OCI-LY3 (cell line): ENCODE data around the gene PTPRN2.

Experiments used
- EZH2phosphoT487 ChIP-seq: fragments of 200-600 bp; shearing (Covaris generic); IDR thresholded peaks from 2 replicates; pipeline ENCODE4 v1.6.1; 2018; ENCODE audit warnings: antibody characterized with exemption, mixed run types, low read depth
- TF ChIP-seq, protein P1 (sequence below): fragments of 200-600, 300-600 bp; sonication (generic); IDR thresholded peaks from 2 replicates; pipeline ENCODE4 v1.5.1; 2014; ENCODE audit warnings: antibody characterized with exemption, low read length, low read depth

DNA sequence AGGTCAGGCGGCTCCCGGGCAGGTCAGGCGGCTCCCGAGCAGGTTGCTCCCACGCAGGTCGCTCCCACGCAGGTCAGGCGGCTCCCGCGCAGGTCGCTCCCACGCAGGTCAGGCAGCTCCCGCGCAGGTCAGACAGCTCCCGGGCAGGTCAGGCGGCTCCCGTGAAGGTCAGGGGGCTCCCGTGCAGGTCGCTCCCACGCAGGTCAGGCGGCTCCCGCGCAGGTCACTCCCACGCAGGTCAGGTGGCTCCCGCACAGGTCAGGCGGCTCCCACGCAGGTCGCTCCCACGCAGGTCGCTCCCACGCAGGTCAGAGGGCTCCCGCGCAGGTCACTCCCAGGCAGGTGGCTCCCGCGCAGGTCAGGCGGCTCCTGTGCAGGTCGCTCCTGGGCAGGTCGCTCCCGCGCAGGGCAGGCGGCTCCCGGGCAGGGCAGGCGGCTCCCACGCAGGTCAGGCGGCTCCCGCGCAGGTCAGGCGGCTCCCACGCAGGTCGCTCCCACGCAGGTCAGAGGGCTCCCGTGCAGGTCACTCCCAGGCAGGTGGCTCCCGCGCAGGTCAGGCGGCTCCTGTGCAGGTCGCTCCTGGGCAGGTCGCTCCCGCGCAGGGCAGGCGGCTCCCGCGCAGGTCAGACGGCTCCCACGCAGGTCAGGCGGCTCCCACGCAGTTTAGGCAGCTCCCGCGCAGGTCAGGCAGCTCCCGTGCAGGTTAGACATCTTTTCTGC is 30.7 kb downstream of the PTPRN2 start:
- TF ChIP-seq, protein P1, sequence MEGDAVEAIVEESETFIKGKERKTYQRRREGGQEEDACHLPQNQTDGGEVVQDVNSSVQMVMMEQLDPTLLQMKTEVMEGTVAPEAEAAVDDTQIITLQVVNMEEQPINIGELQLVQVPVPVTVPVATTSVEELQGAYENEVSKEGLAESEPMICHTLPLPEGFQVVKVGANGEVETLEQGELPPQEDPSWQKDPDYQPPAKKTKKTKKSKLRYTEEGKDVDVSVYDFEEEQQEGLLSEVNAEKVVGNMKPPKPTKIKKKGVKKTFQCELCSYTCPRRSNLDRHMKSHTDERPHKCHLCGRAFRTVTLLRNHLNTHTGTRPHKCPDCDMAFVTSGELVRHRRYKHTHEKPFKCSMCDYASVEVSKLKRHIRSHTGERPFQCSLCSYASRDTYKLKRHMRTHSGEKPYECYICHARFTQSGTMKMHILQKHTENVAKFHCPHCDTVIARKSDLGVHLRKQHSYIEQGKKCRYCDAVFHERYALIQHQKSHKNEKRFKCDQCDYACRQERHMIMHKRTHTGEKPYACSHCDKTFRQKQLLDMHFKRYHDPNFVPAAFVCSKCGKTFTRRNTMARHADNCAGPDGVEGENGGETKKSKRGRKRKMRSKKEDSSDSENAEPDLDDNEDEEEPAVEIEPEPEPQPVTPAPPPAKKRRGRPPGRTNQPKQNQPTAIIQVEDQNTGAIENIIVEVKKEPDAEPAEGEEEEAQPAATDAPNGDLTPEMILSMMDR = no peak
- no peak for TF ChIP-seq EZH2phosphoT487
